Astrocyte (in vitro differentiated cells and primary cell): ENCODE results near the gene ZBTB47. TPM values are rescaled to one million over a fixed set of nuclear protein-coding genes. Genes with fewer than 3 reads are reported as not detected.

Experiments used
- DNase-seq: peaks from one replicate; pipeline ENCODE4 v3.0.0-alpha.2; 2010; ENCODE audit warnings: low read depth
- FAIRE-seq: peaks from 2 replicates; lab custom pipeline; 2011; peaks lifted over from hg19 to GRCh38; lab: Jason Lieb, UNC
- H2AFZ ChIP-seq: 2 replicates; pipeline ENCODE4 v1.6.0; 2012; ENCODE audit warnings: low read depth, low read length, inconsistent platforms
- H3K27ac ChIP-seq: 2 replicates; pipeline ENCODE4 v1.5.1; 2011; ENCODE audit warnings: low read depth, low read length, inconsistent platforms
- H3K27me3 ChIP-seq: 2 replicates; pipeline ENCODE4 v1.6.0; 2011; ENCODE audit warnings: low read length, inconsistent platforms; ENCODE audit not compliant: insufficient read depth
- H3K36me3 ChIP-seq: 2 replicates; pipeline ENCODE4 v1.5.1; 2011; ENCODE audit warnings: low read length, inconsistent platforms; ENCODE audit not compliant: insufficient read depth
- H3K4me1 ChIP-seq: 2 replicates; pipeline ENCODE4 v1.5.1; 2011; ENCODE audit warnings: low read length, inconsistent platforms; ENCODE audit not compliant: insufficient read depth
- H3K4me2 ChIP-seq: 2 replicates; pipeline ENCODE4 v1.6.0; 2012; ENCODE audit warnings: low read length, inconsistent platforms
- H3K4me3 ChIP-seq: 2 replicates; pipeline ENCODE4 v1.5.1; 2011; ENCODE audit warnings: low read depth, mild to moderate bottlenecking, low read length, inconsistent platforms; ENCODE audit not compliant: insufficient read depth
- H3K79me2 ChIP-seq: 2 replicates; pipeline ENCODE4 v1.6.0; 2012; ENCODE audit warnings: mild to moderate bottlenecking, low read length, inconsistent platforms; ENCODE audit not compliant: insufficient read depth
- H3K9ac ChIP-seq: 2 replicates; pipeline ENCODE4 v1.6.0; 2012; ENCODE audit warnings: mild to moderate bottlenecking, low read length, inconsistent platforms
- H3K9me3 ChIP-seq: 2 replicates; pipeline ENCODE4 v1.5.1; 2012; ENCODE audit warnings: low read depth, mild to moderate bottlenecking, low read length, inconsistent platforms; ENCODE audit not compliant: insufficient read depth
- H4K20me1 ChIP-seq: 2 replicates; pipeline ENCODE4 v1.6.0; 2012; ENCODE audit warnings: low read length, inconsistent platforms; ENCODE audit not compliant: insufficient read depth
- H3K27ac Mint-ChIP-seq: one replicate; pipeline ENCODE4 v1.8.0; 2021; ENCODE audit warnings: mild to moderate bottlenecking, mixed read lengths; ENCODE audit not compliant: unreplicated experiment
- H3K27me3 Mint-ChIP-seq: one replicate; pipeline ENCODE4 v1.8.0; 2021; ENCODE audit warnings: low read depth, mixed read lengths; ENCODE audit not compliant: unreplicated experiment
- H3K36me3 Mint-ChIP-seq: one replicate; pipeline ENCODE4 v1.8.0; 2021; ENCODE audit warnings: low read depth, mixed read lengths; ENCODE audit not compliant: unreplicated experiment
- H3K4me1 Mint-ChIP-seq: one replicate; pipeline ENCODE4 v1.8.0; 2021; ENCODE audit warnings: low read depth, mixed read lengths; ENCODE audit not compliant: unreplicated experiment
- H3K4me3 Mint-ChIP-seq: one replicate; pipeline ENCODE4 v1.8.0; 2021; ENCODE audit warnings: mild to moderate bottlenecking, moderate library complexity, mixed read lengths; ENCODE audit not compliant: unreplicated experiment
- H3K9me3 Mint-ChIP-seq: one replicate; pipeline ENCODE4 v1.8.0; 2021; ENCODE audit warnings: mild to moderate bottlenecking, mixed read lengths; ENCODE audit not compliant: unreplicated experiment
- CTCF ChIP-seq: IDR thresholded peaks from 2 replicates; pipeline ENCODE4 v1.5.1; 2011; ENCODE audit warnings: low read depth, mild to moderate bottlenecking, inconsistent platforms, low read length, moderate library complexity; ENCODE audit not compliant: insufficient read depth
- EZH2 ChIP-seq: IDR thresholded peaks from 2 replicates; pipeline ENCODE4 v1.6.1; 2012; ENCODE audit warnings: mild to moderate bottlenecking, low read length, inconsistent platforms; ENCODE audit not compliant: insufficient read depth
- total RNA-seq: library from RNA; stranded (reverse); gene quantifications from 2 replicates; pipeline ENCODE4 v1.2.1, GENCODE V29; 2021

The ZBTB47 gene
- total RNA-seq, 1 donor from 2014 or later = 9.3 TPM

DNA sequence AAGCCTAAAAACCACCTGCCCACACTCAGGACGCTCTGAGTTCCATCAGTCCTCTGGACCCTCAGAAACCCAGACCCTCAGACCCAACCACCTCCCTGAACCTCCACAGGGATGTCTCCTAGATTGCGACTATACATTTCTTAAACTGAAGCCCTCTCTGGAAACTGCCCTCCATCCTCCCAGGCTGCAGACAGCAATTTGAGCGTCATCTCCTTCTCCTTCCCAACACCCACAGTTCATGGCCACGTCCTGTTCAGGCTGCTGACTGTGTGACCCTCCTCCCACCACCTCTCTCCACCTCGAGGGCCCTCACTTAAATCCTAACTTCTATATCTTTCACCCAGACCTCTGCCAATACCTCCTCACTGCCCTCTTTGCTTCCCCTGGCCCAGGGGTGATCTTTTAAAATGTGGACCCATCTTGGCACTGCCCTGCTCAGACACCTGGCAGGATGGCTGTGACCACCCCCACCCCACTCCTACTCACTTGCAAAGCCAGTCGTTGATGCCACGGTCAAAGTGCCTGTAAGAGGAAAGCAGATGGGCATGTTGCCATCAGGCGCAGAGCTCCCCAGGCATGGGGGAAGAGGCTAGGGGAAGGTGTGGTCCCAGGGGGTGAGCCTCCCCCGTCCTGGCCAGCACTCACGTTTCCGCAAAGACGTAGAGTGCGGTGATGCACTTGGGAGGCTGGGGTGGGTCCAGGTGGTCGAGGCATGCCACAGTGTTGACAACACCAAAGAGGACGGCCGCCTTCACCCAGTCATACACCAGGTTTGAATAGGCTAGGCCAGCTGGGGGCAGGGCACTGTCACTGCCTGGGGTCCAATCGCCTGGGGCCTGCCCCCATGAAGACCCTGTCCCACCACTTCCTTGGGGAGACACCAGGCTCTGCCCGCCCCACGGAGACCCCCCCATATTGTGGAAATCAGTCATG lies 43.1 kb downstream of the ZBTB47 start:
- Mint-ChIP-seq H3K4me3 (no peak overlapping the region), H3K27me3 (peaks cover 16% of the 10 kb centered on the region), H3K27ac (no peak overlapping the region), H3K9me3 (no peaks in the 10 kb centered on the region), H3K36me3 (no peaks in the 10 kb centered on the region), H3K4me1 (no peaks in the 10 kb centered on the region)
- H3K9me3 ChIP-seq = no peaks in the 10 kb centered on the region
- no peaks in the 10 kb centered on the region for H3K4me1 ChIP-seq
- no peak overlapping the region for H3K27ac ChIP-seq
- no peak overlapping the region for H3K9ac ChIP-seq
- no peak overlapping the region for H3K4me2 ChIP-seq
- no peaks in the 10 kb centered on the region for H3K79me2 ChIP-seq
- H3K27me3 ChIP-seq = peaks cover 18% of the 10 kb centered on the region
- H2AFZ ChIP-seq = no peak overlapping the region
- no peak overlapping the region for H3K4me3 ChIP-seq
- TF ChIP-seq CTCF (no peak), EZH2 (no peak)
- H4K20me1 ChIP-seq = no peaks in the 10 kb centered on the region
- DNase-seq (no peak), FAIRE-seq (no peak)
- no peaks in the 10 kb centered on the region for H3K36me3 ChIP-seq

GRCh38 chr3:42697289-42698051 lies 44.0 kb downstream of the ZBTB47 start:
- Histone ChIP-seq H3K36me3 (no peaks in the 10 kb centered on the region), H3K4me3 (no peak overlapping the region), H3K4me2 (no peak overlapping the region), H4K20me1 (no peaks in the 10 kb centered on the region), H3K79me2 (no peaks in the 10 kb centered on the region), H3K9ac (no peak overlapping the region), H3K4me1 (no peaks in the 10 kb centered on the region), H2AFZ (no peak overlapping the region), H3K27me3 (peaks cover 18% of the 10 kb centered on the region), H3K9me3 (no peaks in the 10 kb centered on the region), H3K27ac (no peak overlapping the region)
- FAIRE-seq (no peak), DNase-seq (no peak)
- H3K27ac Mint-ChIP-seq = no peak overlapping the region
- no peak overlapping the region for H3K4me3 Mint-ChIP-seq
- H3K9me3 Mint-ChIP-seq = no peaks in the 10 kb centered on the region
- no peaks in the 10 kb centered on the region for H3K4me1 Mint-ChIP-seq
- H3K36me3 Mint-ChIP-seq = no peaks in the 10 kb centered on the region
- peaks cover 9% of the 10 kb centered on the region for H3K27me3 Mint-ChIP-seq
- TF ChIP-seq EZH2 (no peak), CTCF (no peak)
